Measurements from ENCODE around the gene RMND5B.
"Not testable (repeated sequence)": the region's sequence is repeated elsewhere in the genome, so short reads cannot be mapped to it uniquely, and the experiment has no call there.

RMND5B gene

GRCh38 chr5:178196986-178197385 lies 66.2 kb downstream of the RMND5B start:
- no peaks in the 10 kb centered on the region for H3K9me3 ChIP-seq (ENCODE audit: low read depth, low read length)
- no peak overlapping the region for H3K4me3 ChIP-seq
- TF ChIP-seq EZH2 (IDR thresholded peaks at IDR 0.05) (no peak), POLR2AphosphoS5 (IDR thresholded peaks at IDR 0.05; ENCODE audit: borderline replicate concordance, low read depth, low read length) (no peak), FOXP2 (optimal IDR thresholded peaks at IDR 0.05; ENCODE audit: control extremely low read depth, extremely low read length, insufficient read depth) (no peak)
- DNase-seq (ENCODE audit: low read depth, low spot score) = no peak
- no peak overlapping the region for H3K27ac ChIP-seq
- H3K9ac ChIP-seq (ENCODE audit: insufficient read length) = no peak overlapping the region
- H3K36me3 ChIP-seq (ENCODE audit: insufficient read depth, low read length) = no peaks in the 10 kb centered on the region

DNA sequence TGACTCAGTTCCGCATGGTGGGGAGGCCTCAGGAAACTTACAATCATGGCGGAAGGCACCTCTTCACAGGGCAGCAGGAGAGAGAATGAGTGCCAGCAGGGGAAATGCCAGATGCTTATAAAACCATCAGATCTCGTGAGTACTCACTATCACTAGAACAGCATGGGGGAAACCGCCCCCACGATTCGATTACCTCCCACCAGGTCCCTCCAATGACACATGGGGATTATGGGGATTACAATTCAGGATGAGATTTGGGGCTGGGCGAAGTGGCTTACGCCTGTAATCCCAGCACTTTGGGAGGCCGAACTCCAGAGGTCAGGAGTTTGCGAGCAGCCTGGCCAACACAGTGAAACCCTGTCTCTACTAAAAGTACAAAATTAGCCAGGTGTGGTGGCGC lies 67.3 kb downstream of the RMND5B start:
- not testable (repeated sequence) for DNase-seq (ENCODE audit: low read depth, low spot score); H3K9ac ChIP-seq (ENCODE audit: insufficient read length); H3K4me3 ChIP-seq; H3K9me3 ChIP-seq (ENCODE audit: low read depth, low read length); H3K36me3 ChIP-seq (ENCODE audit: insufficient read depth, low read length); H3K27ac ChIP-seq

DNA sequence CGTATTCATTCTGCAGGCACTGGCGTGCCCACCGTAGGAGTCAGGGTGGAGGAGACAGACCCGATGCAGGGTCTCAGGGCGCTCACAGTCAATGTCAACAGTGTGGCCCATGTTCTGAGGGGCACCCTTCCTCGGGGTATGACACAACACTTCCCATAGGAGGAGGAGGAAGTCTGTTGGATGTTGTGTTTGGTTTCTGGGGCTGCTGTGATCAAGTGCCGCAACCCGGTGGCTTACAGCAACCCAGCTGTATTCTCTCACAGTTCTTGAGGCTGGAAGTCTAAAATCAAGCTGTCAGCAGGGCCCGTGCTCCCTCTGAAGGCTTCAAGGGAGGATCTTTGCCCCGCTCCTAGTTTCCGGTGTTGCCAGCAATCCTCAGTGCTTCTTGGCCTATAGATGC lies 67.9 kb downstream of the RMND5B start:
- Histone ChIP-seq H3K27ac (no peak overlapping the region), H3K4me3 (no peak overlapping the region), H3K9ac (ENCODE audit: insufficient read length) (no peak overlapping the region), H3K9me3 (ENCODE audit: low read depth, low read length) (no peaks in the 10 kb centered on the region), H3K36me3 (ENCODE audit: insufficient read depth, low read length) (no peaks in the 10 kb centered on the region)
- DNase-seq (ENCODE audit: low read depth, low spot score) = no peak
- TF ChIP-seq FOXP2 (optimal IDR thresholded peaks at IDR 0.05; ENCODE audit: control extremely low read depth, extremely low read length, insufficient read depth) = no peak
- no peak for TF ChIP-seq EZH2 (IDR thresholded peaks at IDR 0.05)
- TF ChIP-seq POLR2AphosphoS5 (IDR thresholded peaks at IDR 0.05; ENCODE audit: borderline replicate concordance, low read depth, low read length) = no peak

DNA sequence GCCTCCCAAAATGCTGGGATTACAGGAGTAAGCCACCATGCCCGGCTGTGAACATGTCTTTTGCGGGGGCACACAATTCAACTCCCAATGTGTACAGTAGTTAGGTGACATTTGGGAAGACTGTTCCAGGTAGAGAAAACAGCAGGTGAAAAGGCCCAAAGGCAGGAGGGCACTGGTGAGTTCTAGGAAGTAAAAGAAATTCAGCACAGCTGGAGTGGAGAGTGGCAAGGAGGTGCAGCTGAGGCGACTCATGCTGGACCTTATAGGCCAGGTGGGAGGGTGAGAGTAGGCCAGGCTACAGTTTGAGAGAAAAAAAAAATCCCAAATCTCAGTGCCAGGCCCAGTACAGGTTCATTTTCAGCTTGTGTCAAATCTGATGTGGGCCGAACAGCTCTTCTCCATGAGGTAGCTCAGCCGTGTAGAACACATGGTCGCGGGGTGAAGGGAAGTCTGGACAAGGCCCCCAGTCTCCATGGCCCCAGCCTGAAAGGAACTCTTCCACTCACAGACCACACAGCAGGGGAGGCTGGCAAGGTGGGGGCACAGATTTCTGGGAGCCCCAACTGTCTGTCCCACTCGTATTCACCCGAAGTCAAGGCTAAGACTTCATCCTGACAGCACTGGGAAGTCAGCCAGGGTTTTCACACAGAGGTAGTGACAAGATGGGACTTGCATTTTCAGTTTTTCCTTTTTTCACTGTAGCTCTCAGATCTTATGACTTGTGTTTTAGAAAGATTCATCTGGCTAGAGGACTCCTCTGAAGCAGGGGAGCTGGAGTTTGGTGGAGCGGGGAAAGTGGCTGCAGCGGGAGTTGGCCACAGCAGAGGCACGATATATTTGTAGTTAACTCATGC lies 69.0 kb downstream of the RMND5B start:
- no peaks in the 10 kb centered on the region for H3K36me3 ChIP-seq (ENCODE audit: insufficient read depth, low read length)
- peak overlapping the region; percentile 47 for H3K9ac ChIP-seq (ENCODE audit: insufficient read length)
- H3K9me3 ChIP-seq (ENCODE audit: low read depth, low read length) = no peaks in the 10 kb centered on the region
- 0 out of 2 replicates have a peak overlapping the region, but pooled peaks have one; percentile 43 for H3K4me3 ChIP-seq
- H3K27ac ChIP-seq = peak overlapping the region; percentile 78
- DNase-seq (ENCODE audit: low read depth, low spot score) = no peak
- TF ChIP-seq FOXP2 (optimal IDR thresholded peaks at IDR 0.05; ENCODE audit: control extremely low read depth, extremely low read length, insufficient read depth) (no peak), POLR2AphosphoS5 (IDR thresholded peaks at IDR 0.05; ENCODE audit: borderline replicate concordance, low read depth, low read length) (no peak), EZH2 (IDR thresholded peaks at IDR 0.05) (no peak)
